ENCODE results near the gene CAMSAP1. TPM values are rescaled to one million over a fixed set of nuclear protein-coding genes. Genes with fewer than 3 reads are reported as not detected.
A peak's percentile ranks its signal among the peaks of the same experiment; 100 is the strongest.

The CAMSAP1 gene
- total and polyA plus RNA-seq, 9 of the 15 experiments (the other 6 are each of a cell fraction or from before 2014, with no cell fraction given): 1.5 to 28.8 (median 14.3) TPM

GRCh38 chr9:135792268-135793128 lies 114.8 kb downstream of the CAMSAP1 start (continued):
- TF ChIP-seq, protein P1, sequence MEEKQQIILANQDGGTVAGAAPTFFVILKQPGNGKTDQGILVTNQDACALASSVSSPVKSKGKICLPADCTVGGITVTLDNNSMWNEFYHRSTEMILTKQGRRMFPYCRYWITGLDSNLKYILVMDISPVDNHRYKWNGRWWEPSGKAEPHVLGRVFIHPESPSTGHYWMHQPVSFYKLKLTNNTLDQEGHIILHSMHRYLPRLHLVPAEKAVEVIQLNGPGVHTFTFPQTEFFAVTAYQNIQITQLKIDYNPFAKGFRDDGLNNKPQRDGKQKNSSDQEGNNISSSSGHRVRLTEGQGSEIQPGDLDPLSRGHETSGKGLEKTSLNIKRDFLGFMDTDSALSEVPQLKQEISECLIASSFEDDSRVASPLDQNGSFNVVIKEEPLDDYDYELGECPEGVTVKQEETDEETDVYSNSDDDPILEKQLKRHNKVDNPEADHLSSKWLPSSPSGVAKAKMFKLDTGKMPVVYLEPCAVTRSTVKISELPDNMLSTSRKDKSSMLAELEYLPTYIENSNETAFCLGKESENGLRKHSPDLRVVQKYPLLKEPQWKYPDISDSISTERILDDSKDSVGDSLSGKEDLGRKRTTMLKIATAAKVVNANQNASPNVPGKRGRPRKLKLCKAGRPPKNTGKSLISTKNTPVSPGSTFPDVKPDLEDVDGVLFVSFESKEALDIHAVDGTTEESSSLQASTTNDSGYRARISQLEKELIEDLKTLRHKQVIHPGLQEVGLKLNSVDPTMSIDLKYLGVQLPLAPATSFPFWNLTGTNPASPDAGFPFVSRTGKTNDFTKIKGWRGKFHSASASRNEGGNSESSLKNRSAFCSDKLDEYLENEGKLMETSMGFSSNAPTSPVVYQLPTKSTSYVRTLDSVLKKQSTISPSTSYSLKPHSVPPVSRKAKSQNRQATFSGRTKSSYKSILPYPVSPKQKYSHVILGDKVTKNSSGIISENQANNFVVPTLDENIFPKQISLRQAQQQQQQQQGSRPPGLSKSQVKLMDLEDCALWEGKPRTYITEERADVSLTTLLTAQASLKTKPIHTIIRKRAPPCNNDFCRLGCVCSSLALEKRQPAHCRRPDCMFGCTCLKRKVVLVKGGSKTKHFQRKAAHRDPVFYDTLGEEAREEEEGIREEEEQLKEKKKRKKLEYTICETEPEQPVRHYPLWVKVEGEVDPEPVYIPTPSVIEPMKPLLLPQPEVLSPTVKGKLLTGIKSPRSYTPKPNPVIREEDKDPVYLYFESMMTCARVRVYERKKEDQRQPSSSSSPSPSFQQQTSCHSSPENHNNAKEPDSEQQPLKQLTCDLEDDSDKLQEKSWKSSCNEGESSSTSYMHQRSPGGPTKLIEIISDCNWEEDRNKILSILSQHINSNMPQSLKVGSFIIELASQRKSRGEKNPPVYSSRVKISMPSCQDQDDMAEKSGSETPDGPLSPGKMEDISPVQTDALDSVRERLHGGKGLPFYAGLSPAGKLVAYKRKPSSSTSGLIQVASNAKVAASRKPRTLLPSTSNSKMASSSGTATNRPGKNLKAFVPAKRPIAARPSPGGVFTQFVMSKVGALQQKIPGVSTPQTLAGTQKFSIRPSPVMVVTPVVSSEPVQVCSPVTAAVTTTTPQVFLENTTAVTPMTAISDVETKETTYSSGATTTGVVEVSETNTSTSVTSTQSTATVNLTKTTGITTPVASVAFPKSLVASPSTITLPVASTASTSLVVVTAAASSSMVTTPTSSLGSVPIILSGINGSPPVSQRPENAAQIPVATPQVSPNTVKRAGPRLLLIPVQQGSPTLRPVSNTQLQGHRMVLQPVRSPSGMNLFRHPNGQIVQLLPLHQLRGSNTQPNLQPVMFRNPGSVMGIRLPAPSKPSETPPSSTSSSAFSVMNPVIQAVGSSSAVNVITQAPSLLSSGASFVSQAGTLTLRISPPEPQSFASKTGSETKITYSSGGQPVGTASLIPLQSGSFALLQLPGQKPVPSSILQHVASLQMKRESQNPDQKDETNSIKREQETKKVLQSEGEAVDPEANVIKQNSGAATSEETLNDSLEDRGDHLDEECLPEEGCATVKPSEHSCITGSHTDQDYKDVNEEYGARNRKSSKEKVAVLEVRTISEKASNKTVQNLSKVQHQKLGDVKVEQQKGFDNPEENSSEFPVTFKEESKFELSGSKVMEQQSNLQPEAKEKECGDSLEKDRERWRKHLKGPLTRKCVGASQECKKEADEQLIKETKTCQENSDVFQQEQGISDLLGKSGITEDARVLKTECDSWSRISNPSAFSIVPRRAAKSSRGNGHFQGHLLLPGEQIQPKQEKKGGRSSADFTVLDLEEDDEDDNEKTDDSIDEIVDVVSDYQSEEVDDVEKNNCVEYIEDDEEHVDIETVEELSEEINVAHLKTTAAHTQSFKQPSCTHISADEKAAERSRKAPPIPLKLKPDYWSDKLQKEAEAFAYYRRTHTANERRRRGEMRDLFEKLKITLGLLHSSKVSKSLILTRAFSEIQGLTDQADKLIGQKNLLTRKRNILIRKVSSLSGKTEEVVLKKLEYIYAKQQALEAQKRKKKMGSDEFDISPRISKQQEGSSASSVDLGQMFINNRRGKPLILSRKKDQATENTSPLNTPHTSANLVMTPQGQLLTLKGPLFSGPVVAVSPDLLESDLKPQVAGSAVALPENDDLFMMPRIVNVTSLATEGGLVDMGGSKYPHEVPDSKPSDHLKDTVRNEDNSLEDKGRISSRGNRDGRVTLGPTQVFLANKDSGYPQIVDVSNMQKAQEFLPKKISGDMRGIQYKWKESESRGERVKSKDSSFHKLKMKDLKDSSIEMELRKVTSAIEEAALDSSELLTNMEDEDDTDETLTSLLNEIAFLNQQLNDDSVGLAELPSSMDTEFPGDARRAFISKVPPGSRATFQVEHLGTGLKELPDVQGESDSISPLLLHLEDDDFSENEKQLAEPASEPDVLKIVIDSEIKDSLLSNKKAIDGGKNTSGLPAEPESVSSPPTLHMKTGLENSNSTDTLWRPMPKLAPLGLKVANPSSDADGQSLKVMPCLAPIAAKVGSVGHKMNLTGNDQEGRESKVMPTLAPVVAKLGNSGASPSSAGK (IDR thresholded peaks at IDR 0.05): peak; percentile 67
- TF ChIP-seq FOXM1 (IDR thresholded peaks at IDR 0.05; ENCODE audit: low read depth): no peak
- no peak for TF ChIP-seq FOXM1 (CRISPR knock-in tag; IDR thresholded peaks at IDR 0.05; ENCODE audit: low read depth)
- TF ChIP-seq, protein P2, sequence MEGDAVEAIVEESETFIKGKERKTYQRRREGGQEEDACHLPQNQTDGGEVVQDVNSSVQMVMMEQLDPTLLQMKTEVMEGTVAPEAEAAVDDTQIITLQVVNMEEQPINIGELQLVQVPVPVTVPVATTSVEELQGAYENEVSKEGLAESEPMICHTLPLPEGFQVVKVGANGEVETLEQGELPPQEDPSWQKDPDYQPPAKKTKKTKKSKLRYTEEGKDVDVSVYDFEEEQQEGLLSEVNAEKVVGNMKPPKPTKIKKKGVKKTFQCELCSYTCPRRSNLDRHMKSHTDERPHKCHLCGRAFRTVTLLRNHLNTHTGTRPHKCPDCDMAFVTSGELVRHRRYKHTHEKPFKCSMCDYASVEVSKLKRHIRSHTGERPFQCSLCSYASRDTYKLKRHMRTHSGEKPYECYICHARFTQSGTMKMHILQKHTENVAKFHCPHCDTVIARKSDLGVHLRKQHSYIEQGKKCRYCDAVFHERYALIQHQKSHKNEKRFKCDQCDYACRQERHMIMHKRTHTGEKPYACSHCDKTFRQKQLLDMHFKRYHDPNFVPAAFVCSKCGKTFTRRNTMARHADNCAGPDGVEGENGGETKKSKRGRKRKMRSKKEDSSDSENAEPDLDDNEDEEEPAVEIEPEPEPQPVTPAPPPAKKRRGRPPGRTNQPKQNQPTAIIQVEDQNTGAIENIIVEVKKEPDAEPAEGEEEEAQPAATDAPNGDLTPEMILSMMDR (IDR thresholded peaks at IDR 0.05 in 2 of 3, conservative IDR thresholded peaks at IDR 0.05 in 1 of 3; ENCODE audit: insufficient read depth in 2 of 3, low read depth in 1 of 3, low read length in 3 of 3): peak; percentile 58 to 74 (median 61)
- TF ChIP-seq HDGF (IDR thresholded peaks at IDR 0.05): no peak
- peak; percentile 22; the same call in 1 of the 2 replicates for TF ChIP-seq RAD51 (IDR thresholded peaks at IDR 0.05; ENCODE audit: borderline replicate concordance, low read depth)
